ENCODE results near the gene TTC33. TPM values are rescaled to one million over a fixed set of nuclear protein-coding genes. Genes with fewer than 3 reads are reported as not detected.
"Not testable (repeated sequence)": the region's sequence is repeated elsewhere in the genome, so short reads cannot be mapped to it uniquely, and the experiment has no call there.

The TTC33 gene
- total RNA-seq, 1 donor from 2014 or later = 52.5 TPM

- Mint-ChIP-seq H3K9me3 (no peaks in the 10 kb centered on the region), H3K4me3 (no peak overlapping the region), H3K4me1 (peaks cover 3% of the 10 kb centered on the region), H3K27me3 (ENCODE audit: insufficient read depth, low read depth) (no peaks in the 10 kb centered on the region), H3K27ac (no peak overlapping the region), H3K36me3 (no peaks in the 10 kb centered on the region)
- Histone ChIP-seq H3K79me2 (ENCODE audit: low read depth) (no peaks in the 10 kb centered on the region), H3K9ac (no peak overlapping the region), H2AFZ (replicated peaks) (no peak overlapping the region), H3K36me3 (no peaks in the 10 kb centered on the region), H3K27ac (no peak overlapping the region), H3K27me3 (no peaks in the 10 kb centered on the region), H3K4me1 (no peaks in the 10 kb centered on the region), H3K9me3 (ENCODE audit: low read depth) (no peaks in the 10 kb centered on the region), H4K20me1 (ENCODE audit: low read depth) (no peaks in the 10 kb centered on the region), H3F3A (ENCODE audit: low read depth) (no peaks in the 10 kb centered on the region), H3K4me3 (no peak overlapping the region), H3K4me2 (no peak overlapping the region)
- DNase-seq (ENCODE audit: low spot score) = no peak
- TF ChIP-seq CTCF (IDR thresholded peaks at IDR 0.05) = no peak
These were observed 160.9 kb downstream of the TTC33 start for GRCh38 chr5:40594811-40595210.

DNA sequence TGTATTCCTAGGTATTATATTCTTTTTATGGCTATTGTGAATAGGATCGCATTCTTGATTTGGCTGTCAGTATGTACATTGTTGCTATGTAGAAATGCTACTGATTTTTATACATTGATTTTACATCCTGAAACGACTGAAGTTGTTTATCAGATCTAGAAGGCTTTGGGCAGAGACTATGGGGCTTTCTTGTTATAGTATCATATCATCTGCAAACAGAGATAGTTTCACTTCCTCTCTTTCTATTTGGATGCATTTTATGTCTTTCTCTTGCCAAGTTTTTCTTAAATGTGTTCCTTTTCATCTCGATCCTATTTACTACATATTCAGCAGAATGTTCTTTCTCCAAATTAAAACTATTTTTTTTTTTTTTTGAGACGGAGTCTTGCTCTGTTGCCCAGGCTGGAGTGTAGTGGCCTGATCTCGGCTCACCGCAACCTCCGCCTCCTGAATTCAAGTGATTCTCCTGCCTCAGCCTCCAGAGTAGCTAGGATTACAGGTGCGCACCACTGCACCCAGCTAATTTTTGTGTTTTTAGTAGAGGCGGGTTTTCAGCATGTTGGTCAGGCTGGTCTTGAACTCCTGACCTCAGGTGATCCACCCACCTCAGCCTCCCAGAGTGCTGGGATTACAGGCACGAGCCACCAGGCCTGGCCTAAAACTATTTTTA is 163.9 kb downstream of the TTC33 start:
- not testable (repeated sequence) for H3F3A ChIP-seq (ENCODE audit: low read depth); H3K4me1 Mint-ChIP-seq; H3K27me3 Mint-ChIP-seq (ENCODE audit: insufficient read depth, low read depth); H4K20me1 ChIP-seq (ENCODE audit: low read depth); DNase-seq (ENCODE audit: low spot score); H3K36me3 ChIP-seq; H2AFZ ChIP-seq (replicated peaks); H3K9ac ChIP-seq; H3K4me1 ChIP-seq; H3K36me3 Mint-ChIP-seq; H3K4me2 ChIP-seq; H3K4me3 Mint-ChIP-seq; H3K27me3 ChIP-seq; H3K79me2 ChIP-seq (ENCODE audit: low read depth); H3K9me3 ChIP-seq (ENCODE audit: low read depth); H3K27ac ChIP-seq; H3K27ac Mint-ChIP-seq; H3K4me3 ChIP-seq; H3K9me3 Mint-ChIP-seq

DNA sequence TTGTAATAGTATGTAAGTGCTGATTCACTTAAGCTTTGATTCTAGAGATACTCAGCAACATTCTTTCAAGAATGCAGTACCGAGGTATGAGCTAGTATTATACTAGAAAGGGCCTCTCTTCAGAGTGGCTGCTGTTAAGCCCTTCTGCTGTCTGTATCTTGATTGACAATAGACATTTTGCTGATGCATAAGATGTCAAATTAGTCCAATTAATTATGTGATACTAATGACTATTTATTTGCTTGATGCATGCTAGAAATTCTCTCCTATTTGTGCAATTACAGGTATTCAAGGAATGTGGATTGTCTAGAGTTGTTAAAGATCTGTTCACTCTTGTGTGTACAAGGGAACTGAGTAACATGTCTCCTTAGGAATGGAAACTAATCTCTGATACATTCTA is 168.4 kb downstream of the TTC33 start:
- no peaks in the 10 kb centered on the region for H3F3A ChIP-seq (ENCODE audit: low read depth)

More for the DNA sequence above, 168.4 kb downstream of the TTC33 start:
- Mint-ChIP-seq H3K36me3 (no peaks in the 10 kb centered on the region), H3K27ac (no peak overlapping the region), H3K27me3 (ENCODE audit: insufficient read depth, low read depth) (peaks cover 4% of the 10 kb centered on the region), H3K4me3 (no peak overlapping the region), H3K4me1 (peaks cover 9% of the 10 kb centered on the region), H3K9me3 (no peaks in the 10 kb centered on the region)
- TF ChIP-seq EZH2 (IDR thresholded peaks at IDR 0.05) = no peak
- no peak for TF ChIP-seq CTCF (IDR thresholded peaks at IDR 0.05)
- no peak for TF ChIP-seq EZH2phosphoT487 (IDR thresholded peaks at IDR 0.05)
- H3K9me3 ChIP-seq (ENCODE audit: low read depth) = no peaks in the 10 kb centered on the region
- H4K20me1 ChIP-seq (ENCODE audit: low read depth) = no peaks in the 10 kb centered on the region
- no peak overlapping the region for H3K9ac ChIP-seq
- H3K4me2 ChIP-seq = no peak overlapping the region
- DNase-seq (ENCODE audit: low spot score) = no peak
- H3K36me3 ChIP-seq = no peaks in the 10 kb centered on the region
- H3K79me2 ChIP-seq (ENCODE audit: low read depth) = no peaks in the 10 kb centered on the region
- H3K4me1 ChIP-seq = peaks cover 7% of the 10 kb centered on the region
- H2AFZ ChIP-seq (replicated peaks) = no peak overlapping the region
- no peaks in the 10 kb centered on the region for H3K27me3 ChIP-seq
- H3K4me3 ChIP-seq = no peak overlapping the region
- no peak overlapping the region for H3K27ac ChIP-seq
